HS-27A (cell line): ENCODE data around the gene COMT.

Source experiments
- DNase-seq: peaks from one replicate; pipeline ENCODE4 v3.0.0-alpha.2; 2012; ENCODE audit warnings: low read depth, missing footprints

The COMT gene

GRCh38 chr22:19982991-19983578 is 41.5 kb downstream of the COMT start:
- no peak for DNase-seq

- DNase-seq = no peak
Observed at GRCh38 chr22:19983741-19984140, 42.2 kb downstream of the COMT start.

DNA sequence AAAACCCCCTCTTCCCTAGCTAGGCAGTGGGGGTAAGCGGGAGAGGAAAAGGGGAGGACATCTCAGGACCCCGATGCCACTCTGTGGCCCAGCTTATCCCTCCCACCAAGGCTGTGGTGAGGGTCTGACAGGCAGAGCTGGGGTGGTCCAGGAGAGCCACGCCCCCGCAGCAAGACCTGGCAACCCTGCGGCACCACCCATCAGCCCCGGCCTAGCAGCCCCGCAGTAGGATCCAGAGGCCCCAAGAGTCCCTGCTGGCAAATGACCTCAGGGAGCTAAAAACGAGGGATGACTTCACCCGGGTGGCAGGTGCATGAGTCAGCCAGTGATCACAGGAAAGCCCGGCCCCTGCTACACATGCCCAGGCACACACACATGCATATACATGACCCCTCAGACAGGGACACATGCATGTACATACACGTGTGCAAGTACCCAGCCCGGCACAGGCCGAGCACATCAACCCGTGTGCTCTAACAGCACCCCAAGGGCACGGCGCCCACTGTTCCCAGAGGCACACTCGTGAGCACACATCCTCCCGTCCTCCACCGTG is 42.7 kb downstream of the COMT start:
- peak; percentile 40 for DNase-seq

DNA sequence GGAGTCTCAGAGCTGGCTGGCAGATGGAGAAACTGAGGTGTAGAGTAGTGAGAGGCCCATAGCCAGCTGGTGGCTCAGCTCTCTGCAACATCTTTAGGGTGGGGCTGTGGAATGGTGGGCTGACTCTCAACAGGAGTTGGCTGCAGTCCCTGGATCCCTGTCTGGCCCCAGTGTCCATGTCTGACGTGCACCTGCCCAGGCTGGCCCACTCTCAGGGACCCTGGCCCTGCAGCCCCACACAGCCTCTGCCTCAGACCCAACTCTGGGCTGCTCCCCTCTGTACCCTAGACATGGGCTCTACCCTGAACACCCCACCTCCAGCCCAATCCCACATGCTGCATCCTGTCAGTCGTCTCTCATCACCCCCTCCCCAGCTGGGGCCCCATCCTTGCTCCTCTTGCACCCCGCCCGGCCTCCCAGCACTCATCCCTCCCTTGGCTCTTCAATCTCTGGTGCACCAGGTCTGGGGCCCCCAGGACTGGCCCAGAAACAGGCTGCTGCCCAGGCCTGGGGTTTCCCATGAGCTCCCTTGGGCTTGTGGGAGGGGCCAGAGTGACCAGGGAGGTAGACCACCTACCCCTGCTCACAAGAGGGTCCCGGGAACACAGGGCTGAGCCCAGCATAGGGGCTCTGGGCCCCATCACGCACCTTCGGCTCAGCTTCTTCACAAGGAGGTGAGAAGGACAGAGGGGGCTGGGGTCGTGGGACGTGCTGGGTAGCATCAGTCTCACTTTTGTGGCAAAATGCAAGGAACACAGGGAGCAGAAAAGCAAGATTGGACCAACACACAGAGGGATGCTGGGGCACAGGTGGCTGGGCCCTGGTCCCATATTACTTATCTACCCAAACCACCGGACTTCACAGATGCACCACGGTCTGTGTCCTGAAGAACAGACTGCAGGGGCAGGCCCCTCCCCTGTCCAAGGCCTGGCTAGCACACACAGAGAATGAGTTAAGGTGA is 43.6 kb downstream of the COMT start:
- DNase-seq = no peak

- DNase-seq = no peak
Observed at GRCh38 chr22:19986011-19986409, 44.4 kb downstream of the COMT start.

DNA sequence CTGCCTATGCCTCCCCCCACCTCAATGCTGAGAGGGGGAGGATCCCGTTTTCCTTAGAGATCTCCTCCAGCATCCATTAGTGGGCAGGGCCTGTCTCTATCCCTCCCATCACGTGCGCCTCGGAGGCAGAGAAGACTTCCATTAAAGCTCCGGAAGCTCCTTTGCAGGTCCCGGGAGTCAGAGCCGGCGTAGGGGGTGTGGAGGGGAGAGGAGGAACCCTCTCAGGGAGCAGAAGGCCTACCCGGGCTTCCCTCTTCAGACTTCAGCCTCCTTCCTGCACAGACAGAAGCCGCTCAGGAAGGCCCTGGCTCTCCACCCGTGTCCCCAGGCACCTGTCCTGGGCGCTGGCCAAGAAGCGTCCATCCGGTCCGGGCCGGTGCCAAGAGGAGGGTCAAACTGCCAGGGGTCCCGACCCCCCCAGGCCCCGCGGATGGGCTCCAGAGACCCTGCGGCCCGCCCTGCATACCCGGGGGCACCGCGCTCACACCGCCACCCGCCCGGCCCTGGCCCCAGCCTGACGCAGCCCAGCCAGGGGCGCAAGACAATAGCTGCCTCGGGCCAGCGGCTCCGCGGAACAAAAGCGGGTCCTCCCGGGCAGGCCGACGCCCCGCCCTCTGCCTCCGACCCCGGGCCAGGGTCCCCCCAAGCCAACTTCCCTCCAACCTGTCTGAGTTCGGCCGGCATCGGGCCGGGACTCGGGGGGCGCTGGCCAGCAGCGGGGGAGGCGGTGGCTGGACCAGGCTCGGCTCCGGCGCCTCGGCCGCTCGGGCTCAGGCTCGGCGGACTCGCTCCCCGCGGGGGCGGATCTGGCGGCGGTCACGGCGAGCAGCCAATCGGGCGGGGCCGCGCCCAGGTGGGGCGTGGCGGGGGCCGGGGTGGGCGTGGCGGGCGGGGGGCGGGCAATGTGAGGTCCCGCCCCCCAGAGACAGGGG is 45.1 kb downstream of the COMT start:
- DNase-seq = peak; percentile 33

DNA sequence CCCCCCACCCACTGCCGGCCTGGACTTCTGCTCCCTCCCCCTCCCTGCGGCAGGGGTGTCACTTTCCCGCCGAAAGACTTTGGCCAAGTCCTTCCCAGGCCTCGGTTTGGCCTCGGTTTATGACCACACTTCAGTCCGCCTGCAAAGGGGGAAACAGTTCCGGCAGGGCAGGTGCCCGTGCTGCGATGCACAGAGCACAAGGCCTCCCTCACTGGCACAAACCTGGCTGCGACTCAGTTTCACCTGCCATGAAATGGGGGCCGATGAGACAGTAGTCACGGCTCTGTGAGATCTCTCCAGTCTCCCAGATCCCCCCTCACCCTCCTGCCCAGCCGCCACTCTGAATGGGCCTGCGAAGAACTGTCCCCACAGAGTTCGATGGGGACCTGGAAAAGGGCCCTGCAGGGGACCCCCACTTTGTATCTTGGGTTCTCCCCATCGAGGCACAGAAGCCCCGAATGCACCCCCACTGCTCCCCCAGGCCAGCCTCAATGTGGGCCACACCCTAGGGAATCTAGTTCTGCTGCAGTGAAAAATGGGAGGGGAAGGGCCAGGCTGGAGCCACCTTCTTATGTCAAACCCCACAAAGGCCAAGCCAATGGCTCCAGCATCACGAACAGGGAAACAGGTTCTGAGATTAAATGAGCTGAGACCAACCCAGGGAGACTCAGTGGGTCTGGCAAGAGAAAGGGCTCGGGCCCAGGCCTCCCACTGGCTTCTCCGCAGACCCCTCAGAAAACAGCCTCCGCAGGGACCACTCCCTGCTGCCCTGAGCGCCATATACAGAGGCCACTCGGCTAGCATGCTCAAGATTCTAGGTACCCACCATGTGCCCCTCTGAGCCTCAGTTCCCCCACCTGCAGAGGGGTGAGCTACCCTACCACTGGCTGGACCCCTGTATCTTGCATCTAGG is 46.1 kb downstream of the COMT start:
- DNase-seq = no peak

DNA sequence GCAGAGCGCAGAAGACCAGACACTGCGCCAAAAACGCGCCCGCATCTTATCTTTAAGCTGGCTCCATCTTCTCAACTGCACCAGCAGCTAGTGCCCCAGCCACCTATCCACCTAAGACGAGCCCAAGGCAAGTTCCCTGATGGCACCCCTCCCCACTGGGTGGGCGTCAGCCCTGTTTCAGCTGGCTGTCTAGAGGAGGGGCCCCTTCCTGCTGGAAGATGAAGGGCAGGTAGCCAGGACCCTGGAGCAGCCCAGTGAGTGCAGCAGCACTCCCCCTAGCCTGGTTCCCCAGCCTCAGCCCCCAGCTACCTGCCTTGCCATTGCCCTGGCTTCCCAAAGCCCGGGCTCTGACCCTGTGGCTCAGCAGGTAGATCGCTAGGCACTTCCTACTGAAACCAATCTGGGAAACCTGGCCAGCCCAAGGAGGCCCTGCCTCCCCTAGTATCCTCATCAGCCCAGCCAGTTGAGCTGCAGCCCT is 46.8 kb downstream of the COMT start:
- no peak for DNase-seq

DNA sequence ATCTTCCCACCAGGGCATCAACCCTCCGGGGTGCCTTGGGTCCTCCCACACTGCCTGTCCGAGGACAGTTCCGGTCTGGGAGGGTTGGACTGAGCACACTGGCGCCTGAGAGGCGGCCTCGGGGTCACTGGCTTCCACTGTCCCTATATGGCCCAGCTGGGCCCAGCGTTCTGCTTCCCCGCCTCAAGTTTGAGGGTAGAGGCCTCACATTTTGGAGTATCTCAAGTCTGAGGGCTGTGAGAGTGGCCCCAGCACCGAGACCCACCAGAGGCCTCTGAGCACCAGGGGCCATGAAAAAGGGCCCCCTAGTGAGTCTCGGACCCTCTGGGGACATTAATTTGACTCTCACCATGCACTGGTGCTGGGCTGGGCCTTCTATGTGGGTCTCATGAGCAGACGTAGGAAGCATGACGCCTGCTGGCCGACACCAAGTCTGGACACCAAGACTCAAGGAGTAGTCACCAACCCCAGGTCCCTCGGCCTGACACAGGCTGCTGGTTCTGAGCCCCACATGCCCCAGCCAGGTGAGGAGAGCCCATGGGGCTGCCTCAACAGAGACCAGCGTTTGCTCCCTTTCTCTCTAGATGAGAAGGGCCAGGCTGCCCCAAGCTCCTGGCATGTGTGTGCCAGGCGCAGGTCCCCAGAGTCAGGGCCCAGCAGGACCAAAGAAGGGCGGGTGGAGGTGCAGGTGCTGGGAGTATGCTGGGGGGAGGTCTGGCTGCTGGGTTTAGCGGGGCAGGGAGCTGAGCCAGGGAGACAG is 47.6 kb downstream of the COMT start:
- DNase-seq = no peak

- DNase-seq = no peak
Observed at GRCh38 chr22:19989725-19990067, 48.1 kb downstream of the COMT start.

GRCh38 chr22:19990188-19990587 is 48.6 kb downstream of the COMT start:
- DNase-seq = no peak

DNA sequence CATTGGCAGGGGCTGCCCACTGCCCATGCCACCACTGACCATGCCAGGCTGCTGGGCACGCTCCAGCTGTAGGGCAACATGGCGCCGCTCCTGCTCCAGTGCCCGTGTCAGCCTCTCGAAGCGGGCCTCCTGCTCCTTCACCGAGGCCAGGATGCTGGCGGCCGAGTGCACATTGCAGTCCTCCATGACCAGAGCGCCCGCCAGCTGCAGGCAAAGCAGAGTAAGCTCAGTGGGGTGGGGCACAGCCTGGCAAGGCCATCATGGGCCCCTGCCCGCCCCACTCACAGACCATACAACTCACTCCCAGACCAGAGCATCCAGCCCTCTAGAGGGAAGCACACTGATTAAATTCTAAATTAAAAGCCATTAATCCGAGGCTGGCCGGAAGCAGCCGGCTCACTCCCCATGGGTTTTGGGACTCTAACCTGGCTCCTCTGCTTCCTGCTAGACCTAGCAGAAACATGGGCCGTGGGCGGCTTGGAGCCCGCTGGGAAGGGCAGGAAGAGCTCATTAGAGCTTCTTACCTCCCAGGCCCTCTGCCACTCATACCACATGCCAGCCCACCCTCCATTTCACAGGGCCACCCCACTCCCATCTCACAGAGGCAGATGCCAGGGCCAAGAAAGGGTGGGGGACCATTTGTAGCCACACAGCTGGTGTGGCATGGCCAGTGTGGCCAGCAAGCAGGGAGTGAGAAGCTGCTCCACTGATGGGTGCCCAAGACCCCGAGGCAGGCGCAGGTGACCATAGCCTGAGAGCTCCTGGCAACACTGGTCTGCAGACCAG is 49.2 kb downstream of the COMT start:
- no peak for DNase-seq

DNA sequence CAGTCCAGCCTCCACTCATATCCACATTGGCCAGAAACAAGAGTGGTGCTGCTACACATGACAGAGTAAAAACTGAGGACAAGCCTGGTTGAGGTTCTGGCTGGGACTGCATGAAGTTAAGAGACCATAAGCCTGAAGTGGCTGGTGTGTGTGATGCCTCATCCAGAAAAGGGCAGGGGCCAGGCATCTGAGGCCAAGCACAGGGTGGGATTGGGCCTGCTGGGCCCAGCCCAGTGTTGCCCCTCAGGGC is 49.7 kb downstream of the COMT start:
- no peak for DNase-seq

- DNase-seq = no peak
Observed at GRCh38 chr22:19991645-19992451, 50.3 kb downstream of the COMT start.

- no peak for DNase-seq
Observed at GRCh38 chr22:19992481-19992911, 50.9 kb downstream of the COMT start.

DNA sequence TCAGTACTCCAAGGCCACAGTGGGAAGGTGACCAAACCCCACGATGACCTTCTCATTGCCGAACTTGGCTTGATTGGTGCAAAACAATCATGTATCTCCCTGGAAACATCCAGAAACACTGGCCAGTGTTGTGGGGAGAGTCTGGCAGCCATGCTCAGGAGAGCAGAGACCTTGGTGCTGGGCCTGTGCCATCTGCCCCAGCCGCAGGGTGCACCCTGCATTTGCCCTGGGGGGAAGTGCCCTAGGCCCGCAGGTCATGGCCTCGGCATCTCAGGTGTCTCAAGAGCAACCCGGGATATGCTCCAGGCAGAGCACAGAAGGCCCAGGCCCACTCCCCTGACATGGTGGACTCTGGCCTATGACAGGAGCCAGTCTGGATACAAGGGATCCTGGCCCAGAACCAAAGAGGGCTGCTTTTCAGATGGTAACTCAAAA is 51.4 kb downstream of the COMT start:
- DNase-seq = no peak

DNA sequence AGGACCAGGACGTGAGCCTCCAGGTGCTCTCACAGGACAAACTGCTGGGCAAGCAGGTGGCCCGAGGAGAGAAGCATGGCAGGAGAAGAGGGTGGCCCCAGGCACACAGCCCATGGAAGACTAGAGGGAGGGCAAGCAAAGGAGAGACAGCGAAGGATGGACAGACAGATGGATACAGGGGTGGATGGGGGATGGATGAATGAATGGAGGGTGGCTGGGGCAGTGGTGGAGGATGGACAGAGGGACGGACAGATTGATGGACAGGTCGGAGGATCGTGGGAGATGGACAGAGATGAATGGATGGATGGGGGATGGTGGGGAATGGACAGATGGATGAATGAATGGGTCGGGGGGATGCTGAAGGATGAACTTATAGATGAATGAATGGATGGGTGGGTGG is 52.4 kb downstream of the COMT start:
- no peak for DNase-seq

- no peak for DNase-seq
Observed at GRCh38 chr22:19994851-19995610, 53.5 kb downstream of the COMT start.
